HepG2 (cell line): ENCODE data around the gene ADRA2B.

Experiments used
- MAFK ChIP-seq, 2 experiments: IDR thresholded peaks in 1 of 2; conservative IDR thresholded peaks in 1 of 2; 2 replicates each; pipeline ENCODE4 v1.6.1; 2011; ENCODE audit warnings: improper control_type of control experiment in 2 of 2, low read length in 2 of 2
- PTBP1 ChIP-seq: fragments of 200-400 bp; formaldehyde crosslinking; IDR thresholded peaks from 2 replicates; pipeline ENCODE4 v1.6.1; 2018; ENCODE audit warnings: low read length, low read depth; ENCODE audit not compliant: poor library complexity, severe bottlenecking
- RBM22 ChIP-seq: fragments of 200-400 bp; formaldehyde crosslinking; optimal IDR thresholded peaks from 2 replicates; pipeline ENCODE3; 2017; ENCODE audit warnings: mild to moderate bottlenecking, low read length, moderate library complexity
- ZNF776 ChIP-seq: sonication (generic); formaldehyde crosslinking; IDR thresholded peaks from 2 replicates; pipeline ENCODE4 v1.4.0; 2020; ENCODE audit warnings: mild to moderate bottlenecking, missing genetic modification reagents
- TF ChIP-seq, protein P1 (sequence below): sonication (generic); formaldehyde crosslinking; IDR thresholded peaks from 2 replicates; pipeline ENCODE4 v1.5.1; 2020; ENCODE audit warnings: mild to moderate bottlenecking, missing genetic modification reagents, moderate library complexity
- TF ChIP-seq, protein P2 (sequence below): sonication (generic); formaldehyde crosslinking; IDR thresholded peaks from 2 replicates; pipeline ENCODE4 v1.5.0; 2020; ENCODE audit warnings: mild to moderate bottlenecking, missing genetic modification reagents, moderate library complexity
- TF ChIP-seq, protein P3 (sequence below): conservative IDR thresholded peaks from 2 replicates; pipeline ENCODE4 v1.6.1; 2018; ENCODE audit warnings: missing genetic modification reagents
- TF ChIP-seq, protein P4 (sequence below): sonication (generic); formaldehyde crosslinking; IDR thresholded peaks from 2 replicates; pipeline ENCODE4 v1.4.0; 2020; ENCODE audit warnings: low read depth, mild to moderate bottlenecking, missing genetic modification reagents

DNA sequence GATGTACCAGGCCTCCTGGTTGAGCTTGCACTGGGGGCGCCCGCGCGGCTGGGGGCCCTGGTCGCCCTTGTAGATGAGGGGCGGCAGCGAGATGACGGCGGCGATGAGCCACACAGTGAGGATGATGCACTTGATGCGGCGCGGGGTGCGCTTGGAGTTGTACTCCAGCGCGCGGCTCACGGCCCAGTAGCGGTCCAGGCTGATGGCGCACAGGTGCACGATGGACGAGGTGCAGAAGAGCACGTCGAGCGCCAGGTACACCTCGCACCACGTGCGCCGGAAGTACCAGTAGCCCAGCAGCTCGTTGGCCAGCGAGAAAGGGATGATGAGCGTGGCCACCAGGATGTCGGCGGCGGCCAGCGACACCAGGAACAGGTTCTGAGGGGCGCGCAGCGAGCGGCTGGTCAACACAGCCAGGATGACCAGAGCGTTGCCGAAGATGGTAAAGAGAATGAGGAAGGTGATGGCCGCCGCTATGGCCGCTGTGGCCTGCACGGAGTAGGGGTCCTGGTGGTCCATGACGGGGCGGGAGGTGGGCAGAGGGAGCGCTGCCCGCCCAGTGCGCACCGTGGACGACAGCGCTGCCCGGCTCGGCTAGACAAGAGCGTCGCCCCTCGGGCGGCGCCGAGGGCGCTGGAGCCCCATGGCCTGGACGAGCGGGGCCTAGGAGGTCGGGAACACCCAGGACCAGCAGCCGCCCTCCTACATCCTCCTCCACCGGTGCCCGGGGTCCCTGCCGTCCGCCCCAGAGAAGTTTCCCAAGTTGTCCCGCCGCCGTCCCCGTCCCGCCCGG, 544 bp downstream of the ADRA2B start:
- TF ChIP-seq, protein P1, sequence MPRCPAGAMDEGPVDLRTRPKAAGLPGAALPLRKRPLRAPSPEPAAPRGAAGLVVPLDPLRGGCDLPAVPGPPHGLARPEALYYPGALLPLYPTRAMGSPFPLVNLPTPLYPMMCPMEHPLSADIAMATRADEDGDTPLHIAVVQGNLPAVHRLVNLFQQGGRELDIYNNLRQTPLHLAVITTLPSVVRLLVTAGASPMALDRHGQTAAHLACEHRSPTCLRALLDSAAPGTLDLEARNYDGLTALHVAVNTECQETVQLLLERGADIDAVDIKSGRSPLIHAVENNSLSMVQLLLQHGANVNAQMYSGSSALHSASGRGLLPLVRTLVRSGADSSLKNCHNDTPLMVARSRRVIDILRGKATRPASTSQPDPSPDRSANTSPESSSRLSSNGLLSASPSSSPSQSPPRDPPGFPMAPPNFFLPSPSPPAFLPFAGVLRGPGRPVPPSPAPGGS (CRISPR knock-in tag) = no peak
- TF ChIP-seq MAFK (conservative IDR thresholded peaks at IDR 0.05 in 1 of 2, IDR thresholded peaks at IDR 0.05 in 1 of 2; ENCODE audit: low read length in 2 of 2) = no peak
- no peak for TF ChIP-seq RBM22
- TF ChIP-seq PTBP1 = no peak
- no peak for TF ChIP-seq ZNF776 (CRISPR knock-in tag)
- TF ChIP-seq, protein P2, sequence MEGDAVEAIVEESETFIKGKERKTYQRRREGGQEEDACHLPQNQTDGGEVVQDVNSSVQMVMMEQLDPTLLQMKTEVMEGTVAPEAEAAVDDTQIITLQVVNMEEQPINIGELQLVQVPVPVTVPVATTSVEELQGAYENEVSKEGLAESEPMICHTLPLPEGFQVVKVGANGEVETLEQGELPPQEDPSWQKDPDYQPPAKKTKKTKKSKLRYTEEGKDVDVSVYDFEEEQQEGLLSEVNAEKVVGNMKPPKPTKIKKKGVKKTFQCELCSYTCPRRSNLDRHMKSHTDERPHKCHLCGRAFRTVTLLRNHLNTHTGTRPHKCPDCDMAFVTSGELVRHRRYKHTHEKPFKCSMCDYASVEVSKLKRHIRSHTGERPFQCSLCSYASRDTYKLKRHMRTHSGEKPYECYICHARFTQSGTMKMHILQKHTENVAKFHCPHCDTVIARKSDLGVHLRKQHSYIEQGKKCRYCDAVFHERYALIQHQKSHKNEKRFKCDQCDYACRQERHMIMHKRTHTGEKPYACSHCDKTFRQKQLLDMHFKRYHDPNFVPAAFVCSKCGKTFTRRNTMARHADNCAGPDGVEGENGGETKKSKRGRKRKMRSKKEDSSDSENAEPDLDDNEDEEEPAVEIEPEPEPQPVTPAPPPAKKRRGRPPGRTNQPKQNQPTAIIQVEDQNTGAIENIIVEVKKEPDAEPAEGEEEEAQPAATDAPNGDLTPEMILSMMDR (CRISPR knock-in tag) = no peak
- TF ChIP-seq, protein P3, sequence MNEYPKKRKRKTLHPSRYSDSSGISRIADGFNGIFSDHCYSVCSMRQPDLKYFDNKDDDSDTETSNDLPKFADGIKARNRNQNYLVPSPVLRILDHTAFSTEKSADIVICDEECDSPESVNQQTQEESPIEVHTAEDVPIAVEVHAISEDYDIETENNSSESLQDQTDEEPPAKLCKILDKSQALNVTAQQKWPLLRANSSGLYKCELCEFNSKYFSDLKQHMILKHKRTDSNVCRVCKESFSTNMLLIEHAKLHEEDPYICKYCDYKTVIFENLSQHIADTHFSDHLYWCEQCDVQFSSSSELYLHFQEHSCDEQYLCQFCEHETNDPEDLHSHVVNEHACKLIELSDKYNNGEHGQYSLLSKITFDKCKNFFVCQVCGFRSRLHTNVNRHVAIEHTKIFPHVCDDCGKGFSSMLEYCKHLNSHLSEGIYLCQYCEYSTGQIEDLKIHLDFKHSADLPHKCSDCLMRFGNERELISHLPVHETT = no peak
- TF ChIP-seq, protein P4, sequence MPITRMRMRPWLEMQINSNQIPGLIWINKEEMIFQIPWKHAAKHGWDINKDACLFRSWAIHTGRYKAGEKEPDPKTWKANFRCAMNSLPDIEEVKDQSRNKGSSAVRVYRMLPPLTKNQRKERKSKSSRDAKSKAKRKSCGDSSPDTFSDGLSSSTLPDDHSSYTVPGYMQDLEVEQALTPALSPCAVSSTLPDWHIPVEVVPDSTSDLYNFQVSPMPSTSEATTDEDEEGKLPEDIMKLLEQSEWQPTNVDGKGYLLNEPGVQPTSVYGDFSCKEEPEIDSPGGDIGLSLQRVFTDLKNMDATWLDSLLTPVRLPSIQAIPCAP (CRISPR knock-in tag) = no peak
